ENCODE results near the gene HLCS.

HLCS gene

GRCh38 chr21:36769051-36769839, 197.2 kb downstream of the HLCS start:
- no peak for DNase-seq (ENCODE audit: low read depth)

- DNase-seq (ENCODE audit: low read depth), result no peak
Observed at GRCh38 chr21:36768496-36768895, 198.0 kb downstream of the HLCS start.

DNA sequence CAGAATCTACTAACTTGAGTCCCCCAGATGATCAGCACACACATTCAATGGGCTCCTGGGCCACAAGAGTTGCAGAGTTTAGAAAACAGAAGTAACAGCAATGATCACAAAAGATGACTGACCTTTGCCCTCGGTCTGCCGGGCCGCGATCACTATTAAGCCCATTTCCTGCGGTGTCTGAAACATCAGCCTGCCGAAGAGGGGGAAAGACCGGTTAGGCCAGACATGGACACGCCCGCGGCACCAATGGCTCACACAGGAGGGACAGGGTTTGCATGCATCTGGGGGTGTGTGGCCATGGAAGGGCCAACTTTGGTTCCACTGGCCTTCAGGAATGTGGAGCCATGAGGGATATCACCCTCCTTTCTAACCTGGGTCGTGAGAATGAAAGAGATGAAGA, 199.4 kb downstream of the HLCS start:
- DNase-seq (ENCODE audit: low read depth), result no peak

GRCh38 chr21:36766511-36766910, 200.0 kb downstream of the HLCS start:
- no peak for DNase-seq (ENCODE audit: low read depth)

GRCh38 chr21:36765229-36765628, 201.2 kb downstream of the HLCS start:
- no peak for DNase-seq (ENCODE audit: low read depth)

GRCh38 chr21:36763305-36763704, 203.2 kb downstream of the HLCS start:
- no peak for DNase-seq (ENCODE audit: low read depth)

DNA sequence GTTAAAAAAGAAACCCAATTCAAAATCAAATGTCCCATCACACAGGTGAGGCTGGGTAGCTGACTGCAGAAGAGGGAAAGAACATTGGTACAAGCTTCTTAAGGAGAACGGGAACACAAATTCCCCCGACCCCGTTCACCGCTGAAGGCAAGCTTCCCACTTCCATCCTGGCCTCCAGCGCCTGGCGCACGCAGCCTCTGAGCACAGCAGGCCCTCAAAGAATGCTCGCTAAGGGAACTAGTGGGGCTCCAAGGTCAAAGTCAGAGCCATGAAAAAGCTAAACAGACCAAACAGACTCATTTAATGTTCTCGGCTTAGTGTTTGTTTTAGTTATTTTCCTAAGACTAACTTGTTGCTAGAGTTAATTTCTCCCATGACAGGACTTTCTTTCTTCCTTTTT, 203.8 kb downstream of the HLCS start:
- no peak for DNase-seq (ENCODE audit: low read depth)

DNA sequence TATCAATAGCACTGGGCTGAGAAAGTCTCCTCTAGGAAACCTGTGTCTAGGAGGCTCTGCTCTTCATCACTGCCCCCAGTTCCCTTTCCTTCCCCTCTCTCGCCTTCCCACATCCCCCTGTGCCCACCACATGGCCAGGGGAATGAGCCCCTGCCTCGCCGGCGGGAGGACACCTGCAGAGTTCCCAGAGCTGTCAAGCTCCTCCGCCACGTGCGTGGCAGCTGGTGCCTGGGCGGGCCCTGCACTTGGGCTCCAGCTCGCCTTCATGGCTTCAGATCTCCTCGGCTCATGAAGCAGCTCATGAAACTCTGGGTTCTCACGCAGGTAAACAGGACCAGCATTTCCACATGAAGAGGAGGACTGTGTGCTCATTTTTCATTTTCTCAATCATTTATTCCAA, 204.8 kb downstream of the HLCS start:
- DNase-seq (ENCODE audit: low read depth), result no peak

DNA sequence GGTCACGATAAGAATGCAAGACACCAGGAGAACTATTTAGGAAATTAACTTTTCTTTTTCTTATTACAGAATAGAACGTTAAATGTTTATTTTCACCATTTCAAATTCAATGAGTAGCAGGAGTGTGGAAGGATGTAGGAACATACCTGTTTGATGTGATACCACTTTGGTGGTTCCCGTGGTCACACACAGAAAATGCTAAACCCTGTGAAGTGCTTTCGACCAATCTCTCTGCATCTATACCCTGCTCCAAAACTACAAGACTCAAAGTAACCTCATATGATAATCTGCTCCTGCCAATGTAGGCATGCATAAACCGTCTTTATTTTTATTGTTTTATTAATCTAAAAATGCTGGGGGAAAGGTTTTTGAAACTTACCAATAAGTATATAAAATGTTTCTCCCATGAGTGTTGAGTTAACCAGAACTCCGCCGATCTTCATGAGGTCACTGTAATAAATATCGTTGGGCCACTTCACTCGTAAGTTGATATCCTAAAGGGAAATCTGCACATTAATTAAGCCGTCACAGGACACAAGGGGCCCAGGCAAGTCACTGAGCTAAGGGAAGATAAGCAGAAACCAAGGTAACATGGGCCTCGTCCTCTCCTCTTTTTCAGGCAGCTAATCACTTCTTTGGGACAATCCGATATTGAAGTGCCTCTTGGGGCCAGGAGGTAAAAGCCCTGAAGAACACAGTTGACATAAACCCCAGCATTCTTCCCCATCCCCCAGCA, 207.0 kb downstream of the HLCS start:
- DNase-seq (ENCODE audit: low read depth), result no peak

GRCh38 chr21:36757196-36757595, 209.3 kb downstream of the HLCS start:
- no peak for DNase-seq (ENCODE audit: low read depth)

DNA sequence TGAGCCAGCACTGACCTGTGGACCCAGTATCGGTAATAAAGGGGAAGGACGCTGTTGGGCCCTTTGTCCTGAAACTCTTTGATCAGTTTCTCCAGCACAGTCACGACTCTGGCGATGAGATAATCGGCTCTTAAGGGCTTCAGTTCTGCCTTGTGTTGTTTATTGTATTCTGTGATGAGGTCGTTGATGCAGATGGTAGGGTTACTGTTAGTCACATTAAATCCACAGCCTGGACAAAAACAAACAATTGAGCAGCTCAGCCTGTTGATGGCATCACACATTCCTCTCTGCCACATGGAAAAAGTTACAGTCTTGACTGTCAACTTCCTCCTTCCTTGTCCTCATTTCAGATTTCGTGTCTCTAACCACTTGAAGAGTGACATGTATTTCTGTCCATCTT, 209.9 kb downstream of the HLCS start:
- no peak for DNase-seq (ENCODE audit: low read depth)

DNA sequence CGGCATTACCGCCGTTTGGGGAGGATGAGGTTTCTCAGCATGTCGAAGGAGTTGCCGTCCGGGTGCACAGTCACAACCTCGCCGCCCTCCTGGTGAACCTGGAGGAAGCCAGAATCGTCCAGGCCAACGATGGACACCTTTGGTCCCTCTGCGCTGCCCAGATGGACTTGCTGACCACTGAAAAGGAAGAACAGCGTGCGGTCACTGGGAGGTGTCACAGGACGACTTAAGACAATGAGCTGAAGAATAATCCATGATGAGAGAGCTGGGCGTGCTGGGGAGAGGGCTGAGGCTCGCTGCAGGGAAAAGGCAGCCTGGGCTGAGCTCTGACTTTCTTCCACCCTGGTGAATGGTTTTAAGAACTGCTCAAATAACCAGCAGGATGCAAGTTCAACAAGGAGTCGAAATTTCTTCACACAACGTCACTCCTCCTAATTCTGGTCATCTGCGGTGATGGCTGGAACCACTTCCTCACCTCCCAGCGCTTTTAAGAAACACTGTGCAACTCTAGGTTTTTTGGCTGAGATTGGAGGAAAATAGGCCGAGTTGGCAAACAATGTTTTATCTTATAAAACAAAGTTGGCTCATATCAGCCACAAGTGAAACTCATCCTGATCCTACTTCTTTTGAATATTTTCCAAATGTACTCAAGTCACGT, 212.1 kb downstream of the HLCS start:
- no peak for DNase-seq (ENCODE audit: low read depth)

DNA sequence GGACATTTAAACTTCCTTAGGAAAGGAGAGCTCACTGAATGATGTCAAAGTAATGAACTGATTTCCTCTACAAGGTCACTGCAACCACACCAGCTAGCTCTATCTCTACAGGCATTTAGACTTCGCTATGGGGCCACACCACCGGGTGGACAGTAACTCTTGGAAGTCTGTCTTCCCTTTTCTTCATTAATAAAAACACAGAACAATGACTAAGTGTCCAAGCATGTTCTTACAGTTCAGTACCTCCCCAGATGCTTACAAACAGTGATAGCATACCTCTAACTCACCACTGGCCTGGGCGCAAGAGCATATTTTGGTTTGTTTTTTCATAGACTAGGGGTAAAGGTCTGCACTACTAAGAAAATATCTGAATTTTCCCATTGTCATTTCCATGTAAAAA, 212.9 kb downstream of the HLCS start:
- DNase-seq (ENCODE audit: low read depth), result no peak

DNA sequence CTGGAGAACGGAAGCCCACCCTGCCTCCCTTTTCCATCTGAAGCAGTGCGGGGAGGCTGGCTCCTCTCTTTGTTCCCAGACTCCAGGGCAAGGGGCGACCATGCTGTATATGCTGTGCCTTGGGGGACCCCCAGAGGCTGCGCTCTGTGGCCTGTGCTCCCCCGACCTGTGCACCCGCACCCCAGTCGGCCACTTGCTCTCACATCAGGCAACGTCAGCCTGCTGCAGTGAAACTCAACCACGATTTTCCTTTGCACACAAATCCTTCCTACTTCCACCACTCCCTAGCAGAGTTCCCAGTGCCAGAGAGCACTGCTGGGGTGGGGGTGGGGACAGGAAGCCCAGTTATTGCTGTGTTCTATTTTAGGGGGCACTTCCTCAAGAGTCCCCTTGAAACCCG, 215.1 kb downstream of the HLCS start:
- no peak for DNase-seq (ENCODE audit: low read depth)

GRCh38 chr21:36750576-36750959, 215.9 kb downstream of the HLCS start:
- DNase-seq (ENCODE audit: low read depth), result no peak

GRCh38 chr21:36749935-36750575, 216.4 kb downstream of the HLCS start:
- no peak for DNase-seq (ENCODE audit: low read depth)

DNA sequence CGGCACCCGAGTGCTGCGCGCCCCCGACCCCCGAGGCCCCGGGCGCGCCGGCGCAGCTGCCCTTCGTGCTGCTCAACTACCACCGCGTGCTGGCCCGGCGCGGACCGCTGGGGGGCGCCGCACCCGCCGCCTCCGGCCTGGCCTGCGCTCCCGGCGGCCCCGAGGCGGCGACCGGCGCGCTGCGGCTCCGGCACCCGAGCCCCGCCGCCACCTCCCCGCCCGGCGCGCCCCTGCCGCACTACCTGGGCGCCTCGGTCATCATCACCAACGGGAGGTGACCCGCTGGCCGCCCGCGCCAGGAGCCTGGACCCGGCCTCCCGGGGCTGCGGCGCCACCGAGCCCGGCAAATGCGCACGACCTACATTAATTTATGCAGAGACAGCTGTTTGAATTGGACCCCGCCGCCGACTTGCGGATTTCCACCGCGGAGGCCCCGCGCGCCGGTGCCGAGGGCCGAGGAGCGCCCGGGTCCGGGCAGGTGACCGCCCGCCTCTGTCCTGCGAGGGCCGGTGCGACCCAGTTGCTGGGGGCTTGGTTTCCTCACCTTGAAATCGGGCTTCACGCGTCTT, 218.6 kb downstream of the HLCS start:
- peak; percentile 69 for DNase-seq (ENCODE audit: low read depth)

- DNase-seq (ENCODE audit: low read depth), result peak; percentile 6
Observed at GRCh38 chr21:36747041-36747814, 219.2 kb downstream of the HLCS start.

GRCh38 chr21:36745459-36745858, 221.0 kb downstream of the HLCS start:
- DNase-seq (ENCODE audit: low read depth), result no peak

- DNase-seq (ENCODE audit: low read depth), result no peak
Observed at GRCh38 chr21:36744560-36745231, 221.8 kb downstream of the HLCS start.

- no peak for DNase-seq (ENCODE audit: low read depth)
Observed at GRCh38 chr21:36744190-36744559, 222.3 kb downstream of the HLCS start.

Measured in activated T-cell treated with anti-CD3 and anti-CD28 coated beads for 48 hours (primary cell).